ENCODE data around the gene RAD51B.

RAD51B gene

DNA sequence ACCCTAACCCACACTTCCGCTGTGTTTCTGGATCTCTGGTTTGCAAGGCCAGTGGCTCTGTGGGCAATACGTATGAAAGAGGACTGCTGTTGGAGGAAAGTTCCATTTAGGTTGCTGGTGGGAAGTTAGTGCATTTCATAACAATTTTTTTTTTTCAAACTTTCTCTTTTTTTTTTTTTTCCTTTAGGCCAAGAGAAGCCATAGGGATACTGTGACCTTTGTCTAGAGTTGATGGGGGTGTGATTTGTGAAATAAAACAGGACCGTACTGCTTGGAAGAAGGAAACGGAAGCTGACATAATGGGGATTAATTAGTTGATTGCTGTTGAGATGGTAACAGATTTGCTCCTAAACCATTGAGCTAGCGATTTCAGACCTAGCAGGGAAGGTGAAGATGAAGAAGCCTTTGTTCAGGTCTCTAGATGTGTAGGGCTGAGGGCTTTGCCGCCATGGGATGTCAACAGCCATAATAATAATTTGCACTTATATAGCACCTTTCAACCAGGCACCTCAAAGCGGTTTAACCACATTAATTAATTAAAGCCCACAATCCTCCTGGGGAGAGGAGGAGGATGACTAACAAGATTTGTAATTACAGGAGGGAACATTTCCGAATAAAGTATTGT lies 658.0 kb downstream of the RAD51B start:
- no peak for DNase-seq

DNA sequence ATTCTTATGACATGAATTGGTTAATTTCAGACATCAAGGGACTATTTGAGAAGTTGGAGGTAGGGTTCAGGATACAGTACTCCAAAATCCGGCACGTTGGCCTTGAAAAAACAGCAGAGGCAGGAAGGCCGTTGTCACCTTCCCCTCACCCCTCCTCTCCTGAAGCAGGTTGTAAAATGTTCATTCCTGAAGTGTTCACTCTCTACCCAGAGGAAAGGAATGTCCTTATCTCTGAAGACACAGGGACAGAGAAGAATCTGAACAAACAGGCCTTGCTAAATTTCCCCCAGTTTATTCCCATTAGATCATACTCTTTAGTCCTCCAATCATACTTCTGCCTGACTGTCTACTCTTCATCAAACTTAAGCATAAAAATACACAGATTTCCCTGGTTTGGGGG lies 659.7 kb downstream of the RAD51B start:
- DNase-seq: no peak

DNA sequence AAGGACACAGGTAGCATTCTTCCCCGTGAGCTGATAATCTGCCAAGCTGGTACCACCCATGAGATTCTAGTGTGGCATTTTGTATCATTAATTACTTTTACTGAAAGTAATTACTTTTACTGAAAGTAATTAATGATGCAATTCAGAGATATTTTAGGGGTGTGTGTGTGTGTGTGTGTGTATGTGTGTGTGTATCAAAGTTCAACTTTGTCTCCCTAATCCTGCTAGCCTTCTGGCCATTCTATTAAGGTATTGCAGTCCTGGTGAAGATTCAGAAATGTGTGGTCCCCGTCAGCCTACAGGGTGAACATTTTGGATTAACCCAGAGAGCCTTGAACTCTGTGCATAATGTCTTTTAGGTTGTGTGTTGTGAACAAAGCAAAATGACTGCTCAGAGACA lies 662.4 kb downstream of the RAD51B start:
- DNase-seq: no peak

DNA sequence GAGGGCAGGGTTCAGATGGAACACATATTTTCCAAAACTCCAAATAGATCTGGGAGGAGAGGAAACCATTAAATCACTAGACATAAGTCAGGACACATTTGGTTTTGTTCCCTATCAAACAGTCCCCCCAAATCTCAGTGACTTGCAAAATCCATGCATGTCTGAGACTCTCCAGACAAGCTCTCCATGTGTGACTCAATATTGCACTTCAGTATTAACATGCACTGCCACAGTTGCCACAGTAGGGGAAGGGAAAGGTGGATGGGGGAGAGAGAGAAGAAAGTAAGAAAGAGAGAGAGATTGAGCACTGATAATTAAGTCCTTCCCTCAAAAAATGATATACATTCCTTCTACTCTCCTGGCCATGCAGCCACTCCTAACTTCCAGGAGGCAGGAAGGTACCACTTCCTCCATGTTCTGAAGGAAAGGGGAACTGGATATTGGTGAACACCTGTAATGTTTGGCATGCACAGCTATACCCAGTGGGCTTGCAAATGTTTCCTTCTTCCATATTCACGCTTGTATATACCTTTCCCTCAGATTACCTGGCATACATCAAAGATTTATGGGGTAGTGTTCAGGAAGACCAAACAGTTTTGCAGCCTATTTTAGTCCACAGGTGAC lies 663.3 kb downstream of the RAD51B start:
- DNase-seq: no peak

DNA sequence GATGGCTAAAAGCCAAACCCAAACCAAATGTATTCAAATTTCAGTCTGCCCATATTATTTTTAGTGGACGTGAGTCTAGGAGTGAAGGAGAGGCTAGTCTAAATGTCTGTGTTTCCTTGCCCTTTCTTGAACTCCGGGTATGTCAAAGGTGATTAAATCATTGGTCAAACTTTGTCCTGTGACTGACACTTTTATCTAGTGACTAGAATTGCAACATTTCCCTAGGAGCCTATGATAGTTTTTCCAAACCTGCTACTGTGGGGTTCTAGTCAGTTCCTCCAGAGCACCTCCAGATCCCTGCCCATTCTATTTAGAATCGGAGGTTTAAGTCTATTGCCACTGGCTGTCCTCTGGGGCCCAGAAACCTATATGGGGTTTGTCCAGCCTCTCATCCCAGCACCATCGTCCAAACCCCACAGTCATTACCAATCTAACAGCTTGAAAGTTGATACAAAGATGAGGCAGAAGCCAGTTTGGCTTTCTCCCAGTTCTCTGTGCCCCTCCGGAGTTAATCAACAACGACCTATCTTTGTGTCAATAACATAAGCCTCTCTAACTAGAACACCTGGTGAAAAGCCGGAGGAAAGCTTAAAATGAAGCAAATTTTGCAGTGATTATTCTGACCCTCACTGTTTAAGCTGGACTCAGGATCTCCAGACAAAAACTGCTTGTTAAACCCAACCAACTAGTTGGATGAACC lies 666.6 kb downstream of the RAD51B start:
- no peak for DNase-seq

DNA sequence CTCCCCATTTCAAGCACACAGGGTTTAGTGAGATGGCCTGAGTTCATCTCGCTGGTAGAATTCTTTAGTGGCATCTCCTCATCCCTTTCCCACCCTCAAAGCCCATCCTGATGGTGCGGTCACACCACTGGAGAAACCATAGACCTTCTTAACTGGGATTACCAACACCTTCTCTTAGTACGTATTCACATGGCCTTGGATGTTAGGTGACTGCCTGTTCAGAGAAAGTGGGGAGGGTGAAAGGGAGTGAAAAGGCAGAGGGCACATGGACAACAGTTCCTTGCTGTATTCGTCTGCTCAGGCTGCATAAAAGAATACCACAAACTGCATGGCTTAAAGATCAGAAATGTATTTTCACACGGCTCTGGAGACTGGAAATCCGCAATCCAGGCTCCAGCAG lies 667.2 kb downstream of the RAD51B start:
- no peak for DNase-seq

DNA sequence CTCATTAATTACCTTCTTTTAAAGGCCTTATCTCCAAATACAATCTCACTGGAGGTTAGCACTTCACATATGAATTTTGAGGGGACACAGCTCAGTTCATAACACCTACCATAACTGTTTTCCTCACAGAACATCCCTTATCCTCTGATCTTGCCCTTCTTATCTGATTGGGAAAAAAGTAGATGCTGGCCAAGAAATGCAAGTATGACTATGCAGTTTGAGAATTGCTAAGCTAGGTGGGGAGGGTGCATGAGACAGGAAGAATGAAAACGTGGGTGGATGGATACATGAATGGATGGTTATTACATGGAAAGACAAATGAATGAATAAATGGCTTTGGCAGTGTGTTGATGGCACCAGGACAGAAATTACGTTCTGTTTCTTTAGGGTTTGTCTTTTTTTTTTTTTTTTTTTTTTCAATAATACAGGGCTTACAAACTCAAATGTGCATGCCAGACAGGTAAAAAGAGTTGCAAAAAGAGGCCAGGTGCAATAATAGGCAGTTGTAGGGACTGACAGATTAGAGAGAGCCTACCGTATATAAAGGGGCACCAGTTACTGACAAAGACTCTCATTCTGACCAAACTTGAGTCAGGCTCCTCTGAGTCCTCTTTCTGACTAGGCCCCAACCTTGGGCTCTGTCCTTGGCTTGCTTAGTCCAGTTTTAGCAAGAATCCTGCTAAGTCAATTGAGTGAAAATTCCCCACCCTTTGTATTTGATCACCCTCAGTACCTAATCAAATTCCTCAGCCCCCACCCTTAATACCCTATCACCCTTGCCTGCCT lies 668.4 kb downstream of the RAD51B start:
- no peak for DNase-seq

DNA sequence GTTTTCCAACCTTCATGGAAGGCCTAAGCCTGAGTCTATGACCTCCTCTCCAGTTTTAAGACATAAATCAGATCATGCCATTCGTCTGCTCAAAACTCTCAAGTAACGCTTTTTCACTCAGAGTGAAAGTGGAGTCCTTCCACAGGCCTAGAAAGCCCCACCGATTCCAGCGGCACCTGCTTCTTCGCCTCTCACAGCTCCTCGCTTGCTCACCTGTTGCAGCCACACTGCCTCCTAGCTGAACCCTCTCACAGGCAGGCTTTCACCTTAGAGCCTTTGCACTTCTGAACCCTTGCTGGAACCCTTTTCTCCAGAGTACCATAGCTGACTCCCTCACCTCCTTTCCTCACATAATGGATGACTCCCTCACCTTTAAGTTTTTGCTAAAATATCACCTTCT lies 672.2 kb downstream of the RAD51B start:
- DNase-seq: no peak

DNA sequence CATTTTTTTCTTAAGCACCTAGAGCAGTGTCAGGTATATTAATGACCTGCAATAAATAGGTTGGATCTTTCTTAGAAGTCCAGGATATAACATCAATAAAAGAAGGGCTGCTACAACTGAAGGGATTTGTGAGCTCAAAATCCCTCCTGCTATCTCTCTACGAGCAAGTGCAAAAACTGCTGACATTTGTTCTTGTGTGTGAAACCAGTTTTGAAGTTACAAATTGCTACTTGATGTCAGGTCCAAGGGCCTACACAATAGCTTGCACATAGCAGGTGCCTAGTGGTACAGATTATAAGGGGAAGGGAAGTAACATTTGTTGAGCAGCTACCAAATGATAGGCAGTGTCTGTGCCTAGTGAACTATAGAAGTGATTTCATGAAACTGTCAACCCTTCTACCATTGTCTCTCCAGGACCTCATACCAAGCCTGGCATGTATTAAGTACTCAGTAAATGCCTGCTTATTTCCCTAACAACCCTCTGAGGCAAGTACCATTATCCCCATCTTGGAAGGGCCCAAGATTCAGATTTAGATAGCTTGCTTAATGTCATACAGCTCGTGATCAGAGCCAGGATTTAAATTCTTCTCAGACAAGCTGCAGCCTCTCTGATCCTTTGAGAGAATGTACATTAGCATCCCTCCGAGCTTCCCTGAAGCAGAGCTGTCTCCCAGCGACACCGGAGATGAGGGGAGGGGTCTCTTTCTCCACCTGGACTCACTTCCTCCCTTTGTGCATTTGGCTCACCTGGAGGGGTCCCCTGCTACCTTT lies 673.0 kb downstream of the RAD51B start:
- DNase-seq: no peak

DNA sequence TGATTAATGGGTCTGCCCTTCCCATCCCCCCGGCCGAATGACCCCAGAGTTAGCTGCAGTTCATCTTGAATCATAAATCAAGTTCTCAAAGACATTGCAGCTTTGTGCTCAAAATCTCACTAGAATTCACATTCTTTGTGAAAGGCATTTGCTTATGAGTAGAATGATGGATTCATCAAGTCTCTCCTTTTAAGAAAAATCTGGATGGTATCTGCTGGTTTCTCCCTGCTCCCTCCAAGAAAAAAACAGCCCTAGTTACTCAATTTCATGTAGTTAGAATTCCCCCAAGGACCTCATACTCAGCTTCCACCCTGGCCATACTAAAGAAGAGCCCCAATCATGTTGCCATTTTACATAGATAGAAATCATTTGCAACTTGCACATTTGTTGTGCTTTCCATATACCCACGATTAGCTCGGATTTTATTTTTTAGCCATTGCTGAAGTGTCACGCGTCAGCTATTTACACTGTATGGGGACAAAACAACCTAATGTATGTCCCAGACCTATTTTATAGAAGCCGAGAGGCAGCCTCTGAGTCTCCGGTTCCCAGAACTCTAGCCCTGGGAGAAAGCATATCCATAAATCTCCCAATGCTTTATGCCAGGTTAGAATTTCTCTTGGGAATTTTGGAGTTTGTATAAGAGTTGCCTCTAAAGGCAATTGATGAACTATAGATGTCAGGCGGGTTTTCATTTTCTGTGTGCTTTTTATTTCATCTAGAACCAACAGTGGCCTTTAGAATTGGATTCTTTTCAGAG lies 673.8 kb downstream of the RAD51B start:
- DNase-seq: no peak

DNA sequence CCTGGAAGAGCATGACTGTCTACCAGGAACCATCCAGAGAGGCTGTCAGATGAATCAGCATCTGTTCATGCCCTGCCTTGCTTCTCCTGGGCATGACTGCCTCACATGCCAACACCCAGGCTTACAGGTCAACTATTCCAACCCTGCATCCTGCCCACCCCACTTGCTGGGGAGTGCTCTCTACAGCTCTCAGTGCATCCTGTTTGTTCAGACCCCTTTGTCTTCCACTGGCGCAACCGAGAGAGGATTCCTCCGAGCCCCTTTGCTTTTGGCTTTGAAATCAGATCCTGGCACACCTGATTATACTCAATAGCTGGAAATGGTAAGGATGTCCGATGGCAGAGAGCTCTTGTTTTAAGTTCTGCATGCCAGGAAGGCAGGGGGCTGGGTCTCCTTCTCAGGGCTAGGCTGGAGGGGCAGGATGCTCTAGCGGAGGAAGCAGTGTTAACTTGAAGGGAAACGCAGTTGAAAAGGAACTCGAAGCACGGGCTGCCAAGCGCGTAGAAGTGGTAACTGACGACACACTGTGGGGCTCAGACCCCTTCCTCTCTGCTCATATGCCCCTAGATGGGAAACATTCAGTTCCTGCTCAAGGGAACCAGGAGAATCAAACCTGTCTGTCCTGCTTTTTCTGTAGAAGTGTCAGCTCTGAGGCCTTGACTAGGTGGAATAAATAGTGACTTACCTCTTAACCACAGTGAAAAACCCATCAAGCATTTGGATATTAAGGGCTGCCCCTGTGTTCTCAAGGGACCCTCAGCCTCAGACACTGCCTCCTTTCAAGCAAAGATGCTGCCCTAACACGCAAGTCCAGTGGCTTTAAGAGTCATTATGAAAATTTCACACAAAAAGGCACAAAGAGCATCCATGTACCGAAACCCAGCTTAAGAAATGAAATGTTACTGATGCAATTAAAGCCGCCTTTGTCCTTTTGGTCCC lies 675.8 kb downstream of the RAD51B start:
- no peak for DNase-seq

DNA sequence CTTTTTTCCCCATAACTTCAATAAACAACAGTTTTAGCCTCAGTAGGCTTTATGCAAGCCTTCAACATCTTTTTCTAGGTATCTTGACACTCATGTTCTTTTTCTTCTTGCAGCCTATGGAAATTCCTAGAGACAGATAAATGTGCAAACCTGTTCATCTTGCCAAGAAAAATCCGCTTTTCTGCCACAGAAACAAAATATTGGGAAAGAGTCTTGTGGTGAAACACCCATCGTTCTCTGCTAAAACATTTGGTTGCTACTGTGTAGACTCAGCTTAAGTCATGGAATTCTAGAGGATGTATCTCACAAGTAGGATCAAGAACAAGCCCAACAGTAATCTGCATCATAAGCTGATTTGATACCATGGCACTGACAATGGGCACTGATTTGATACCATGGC lies 677.4 kb downstream of the RAD51B start:
- no peak for DNase-seq

DNA sequence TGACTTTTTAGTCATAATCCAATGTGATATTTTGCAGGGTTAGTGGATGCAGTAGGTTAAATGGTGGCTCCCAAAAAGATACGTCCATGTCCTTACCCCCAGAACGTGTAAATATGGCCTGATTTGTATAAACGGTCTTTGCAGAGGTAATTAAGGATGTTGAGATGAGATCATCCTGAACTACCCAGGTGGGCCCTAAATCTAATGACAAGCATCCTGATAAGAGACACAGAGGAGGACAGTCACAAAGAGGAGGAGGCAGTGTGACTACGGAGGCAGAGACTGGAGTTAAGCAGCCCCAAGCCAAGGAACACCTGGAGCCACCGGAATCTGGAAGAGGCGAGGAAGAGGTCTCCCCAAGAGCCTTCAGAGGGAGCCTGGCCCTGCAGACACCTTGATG lies 679.9 kb downstream of the RAD51B start:
- DNase-seq: no peak

DNA sequence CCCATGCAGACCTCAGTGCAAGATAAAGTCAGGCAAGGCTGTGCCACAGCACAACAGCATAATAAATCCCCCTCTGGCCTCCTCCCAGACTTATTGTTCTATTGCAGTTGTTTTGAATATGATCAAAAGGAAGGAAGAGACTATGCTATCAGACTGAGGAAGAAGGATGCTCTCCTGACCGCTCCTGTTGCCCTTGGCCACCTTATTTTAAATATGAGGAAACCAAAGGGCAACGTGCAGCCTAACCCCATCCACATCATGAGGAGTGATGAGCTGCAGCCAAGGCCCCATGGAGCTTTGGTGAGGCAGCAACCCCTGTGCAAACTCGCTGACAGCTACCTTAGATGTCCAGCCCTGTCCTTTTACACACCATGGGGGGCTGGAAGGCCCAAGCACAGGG lies 681.6 kb downstream of the RAD51B start:
- DNase-seq: no peak

DNA sequence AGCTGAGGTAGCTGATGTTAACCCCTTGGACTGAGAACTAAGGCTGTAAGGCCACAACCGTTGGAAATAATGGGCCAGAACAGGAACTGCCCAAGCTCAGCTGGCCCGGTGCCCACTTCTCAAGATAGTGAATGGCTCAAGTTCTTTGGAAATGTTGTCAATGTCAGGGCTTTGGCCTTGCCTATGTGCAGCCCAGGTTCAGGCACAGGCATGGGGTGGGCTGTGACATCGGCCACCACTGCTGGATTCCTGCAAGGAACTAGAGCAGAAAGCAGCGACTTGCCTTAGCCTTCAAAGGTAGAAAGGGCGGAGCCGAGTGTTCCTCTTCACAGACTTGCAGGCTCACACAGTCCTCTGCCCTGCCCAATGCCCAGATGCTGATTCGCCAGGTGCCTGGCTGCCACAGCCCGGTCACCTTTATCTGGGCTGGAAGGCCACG lies 682.1 kb downstream of the RAD51B start:
- no peak for DNase-seq

DNA sequence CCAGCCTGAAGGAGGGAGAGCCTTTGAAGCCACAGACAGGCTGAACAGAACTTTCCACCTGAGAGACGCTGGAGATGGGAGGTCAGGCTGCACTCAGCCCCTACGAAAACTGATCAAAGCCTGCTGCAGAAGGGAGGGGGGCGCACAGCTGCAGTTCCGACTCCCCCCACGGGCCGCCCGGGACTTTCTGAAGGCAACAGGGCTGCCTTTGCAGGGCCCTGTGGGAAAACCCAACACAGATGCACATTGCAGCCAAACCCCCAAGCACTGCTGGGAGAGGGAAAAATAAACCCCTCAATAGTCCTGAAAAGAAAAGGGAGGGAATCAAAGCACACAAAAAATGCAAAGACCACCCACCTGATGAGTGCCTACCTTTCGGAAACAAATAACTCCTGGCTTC lies 682.7 kb downstream of the RAD51B start:
- no peak for DNase-seq

DNA sequence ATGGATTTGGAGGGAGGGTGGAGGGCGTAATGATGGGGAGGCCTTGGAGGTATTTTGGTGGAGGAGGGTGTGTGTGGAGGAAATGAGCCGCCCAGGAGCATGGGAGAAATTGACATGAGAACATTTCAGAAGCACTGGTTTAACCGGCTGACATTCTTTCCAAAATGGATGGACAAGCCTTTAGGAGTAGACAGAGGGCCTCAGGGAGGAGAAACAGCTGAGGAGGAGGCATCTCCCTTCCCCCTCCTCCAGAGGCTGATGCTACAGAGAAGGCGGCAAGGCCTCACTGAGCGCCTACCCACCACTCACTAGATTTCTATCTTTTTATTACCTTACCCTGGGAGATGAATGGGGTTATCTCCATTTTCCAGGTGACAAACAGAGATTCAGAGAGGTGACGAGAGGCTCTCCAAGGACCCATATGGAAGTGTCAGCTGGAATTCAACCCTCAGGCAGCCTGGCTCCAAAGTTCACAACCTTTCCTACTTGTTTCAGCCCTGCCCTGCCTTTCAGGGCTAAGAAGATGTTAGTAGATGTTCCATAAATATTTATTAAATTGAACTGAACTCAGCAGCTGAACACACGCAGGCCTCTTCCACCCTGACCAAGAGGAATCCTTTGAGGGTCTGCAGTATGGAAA lies 683.7 kb downstream of the RAD51B start:
- no peak for DNase-seq

DNA sequence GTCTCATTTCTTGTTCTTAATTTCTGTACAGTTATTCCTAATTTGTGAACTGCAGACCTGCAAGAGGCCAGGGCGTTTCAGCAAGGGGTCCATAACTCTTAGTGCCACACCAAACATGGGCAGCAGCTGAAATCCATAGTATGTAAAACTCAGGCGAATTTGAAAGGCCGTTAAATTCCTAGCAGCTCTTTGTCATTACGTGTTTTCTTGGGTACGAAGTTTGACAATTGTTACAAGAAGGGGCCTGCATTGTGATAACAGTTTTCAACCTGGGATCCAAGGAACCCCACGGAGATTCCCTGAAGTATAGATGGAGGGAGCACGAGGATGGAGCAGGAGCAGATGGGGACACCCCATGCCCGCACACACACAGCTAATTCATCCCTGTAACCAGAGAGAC lies 685.3 kb downstream of the RAD51B start:
- DNase-seq: no peak

DNA sequence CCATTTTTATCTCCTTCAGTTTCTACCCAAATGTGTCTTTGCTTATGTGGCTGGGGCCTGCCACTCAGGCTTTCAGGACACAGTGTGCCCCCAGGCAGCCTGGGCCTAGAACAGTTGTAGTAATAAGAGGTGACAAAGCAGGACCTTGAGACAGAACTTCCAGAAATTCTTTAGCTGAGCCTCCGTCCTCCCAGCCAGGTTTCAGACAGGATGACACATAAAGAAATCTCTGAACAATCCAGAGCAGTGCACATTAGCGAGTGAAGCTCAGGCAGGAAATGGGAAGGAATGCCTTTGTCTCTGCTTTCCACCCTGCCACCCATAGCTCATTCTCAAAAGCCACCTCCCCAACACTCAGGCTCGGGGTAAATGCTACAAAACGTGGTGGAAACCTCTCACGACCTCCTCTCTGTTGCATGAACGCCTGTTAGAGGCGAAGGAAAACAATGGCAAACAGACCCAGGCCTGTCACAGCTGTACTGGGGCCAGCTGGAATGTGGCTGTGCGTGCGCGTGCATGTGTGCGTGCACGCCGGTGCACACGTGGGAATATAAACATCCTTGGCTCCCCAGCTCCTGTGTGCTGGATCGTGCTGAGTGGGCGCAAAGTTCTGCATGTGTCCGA lies 686.6 kb downstream of the RAD51B start:
- no peak for DNase-seq
